ENCODE measurements around the gene TNFRSF21.

Gene TNFRSF21

DNA sequence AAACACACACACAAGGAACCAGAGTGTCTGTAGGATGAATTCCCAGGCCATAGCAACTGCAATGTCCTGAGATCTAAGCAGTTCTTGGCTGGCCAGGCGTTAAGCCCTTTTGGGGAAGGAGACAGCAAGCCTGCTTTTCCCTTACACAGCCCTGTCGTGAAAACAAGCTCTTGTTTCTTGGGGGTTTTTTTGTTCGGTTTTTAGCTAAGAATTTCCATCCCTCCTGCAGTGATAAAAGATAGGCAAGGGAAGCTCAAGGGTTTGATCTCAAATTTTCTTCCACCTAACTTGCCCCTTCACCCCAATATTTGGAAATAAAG lies 1.5 kb downstream of the TNFRSF21 start:
- Histone ChIP-seq H3K4me3 (ENCODE audit: low read depth in 1 of 2, low read length in 1 of 2) (no peak overlapping the region), H3K27me3 (peaks cover 71% of the 10 kb centered on the region), H3K9me3 (no peaks in the 10 kb centered on the region), H3K36me3 (no peaks in the 10 kb centered on the region), H3K4me1 (ENCODE audit: control insufficient read depth in 1 of 2, insufficient read depth in 1 of 2, low read depth in 1 of 2, low read length in 1 of 2) (peaks cover 11 to 14% of the 10 kb centered on the region in 2 experiments), H3K27ac (no peak overlapping the region)
- TF ChIP-seq, protein P1, sequence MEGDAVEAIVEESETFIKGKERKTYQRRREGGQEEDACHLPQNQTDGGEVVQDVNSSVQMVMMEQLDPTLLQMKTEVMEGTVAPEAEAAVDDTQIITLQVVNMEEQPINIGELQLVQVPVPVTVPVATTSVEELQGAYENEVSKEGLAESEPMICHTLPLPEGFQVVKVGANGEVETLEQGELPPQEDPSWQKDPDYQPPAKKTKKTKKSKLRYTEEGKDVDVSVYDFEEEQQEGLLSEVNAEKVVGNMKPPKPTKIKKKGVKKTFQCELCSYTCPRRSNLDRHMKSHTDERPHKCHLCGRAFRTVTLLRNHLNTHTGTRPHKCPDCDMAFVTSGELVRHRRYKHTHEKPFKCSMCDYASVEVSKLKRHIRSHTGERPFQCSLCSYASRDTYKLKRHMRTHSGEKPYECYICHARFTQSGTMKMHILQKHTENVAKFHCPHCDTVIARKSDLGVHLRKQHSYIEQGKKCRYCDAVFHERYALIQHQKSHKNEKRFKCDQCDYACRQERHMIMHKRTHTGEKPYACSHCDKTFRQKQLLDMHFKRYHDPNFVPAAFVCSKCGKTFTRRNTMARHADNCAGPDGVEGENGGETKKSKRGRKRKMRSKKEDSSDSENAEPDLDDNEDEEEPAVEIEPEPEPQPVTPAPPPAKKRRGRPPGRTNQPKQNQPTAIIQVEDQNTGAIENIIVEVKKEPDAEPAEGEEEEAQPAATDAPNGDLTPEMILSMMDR (IDR thresholded peaks at IDR 0.05), result no peak

DNA sequence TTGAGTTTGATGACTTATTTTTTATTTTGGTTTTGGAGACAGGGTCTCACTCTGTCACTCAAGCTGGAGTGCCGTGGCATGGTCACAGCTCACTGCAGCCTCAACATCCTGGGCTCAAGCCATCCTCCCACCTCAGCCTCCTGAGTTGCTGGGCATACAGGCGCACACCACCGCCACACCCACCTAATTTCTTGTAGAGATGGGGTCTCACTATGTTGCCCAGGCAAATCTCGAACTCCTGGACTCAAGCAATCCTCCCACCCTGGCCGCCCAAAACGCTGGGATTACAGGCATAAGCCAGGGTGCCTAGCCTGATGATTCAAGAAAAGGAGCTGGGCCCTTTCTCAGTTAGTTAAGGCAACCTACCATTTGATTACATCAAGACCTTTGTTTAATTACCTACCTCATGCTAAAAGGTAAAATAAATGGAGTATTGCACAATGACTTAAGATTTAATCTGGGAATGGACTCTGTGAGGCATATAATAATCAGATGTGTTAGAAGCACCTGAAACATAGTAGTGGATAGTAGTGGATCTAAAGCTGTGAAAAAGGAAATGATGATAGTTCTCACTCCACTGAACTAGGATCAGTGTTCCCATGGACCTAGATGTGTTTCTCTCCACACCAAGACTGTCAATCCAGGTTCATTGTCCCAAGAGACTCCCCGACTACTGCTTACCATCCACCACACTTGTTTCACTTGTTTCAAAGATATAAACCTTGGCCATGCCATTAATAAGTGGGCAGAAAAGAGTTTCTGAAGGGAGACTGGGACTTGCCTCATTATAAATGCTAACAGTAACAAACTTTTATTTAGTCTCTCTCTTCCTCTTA lies 2.1 kb downstream of the TNFRSF21 start:
- no peak overlapping the region for H3K27ac ChIP-seq

DNA sequence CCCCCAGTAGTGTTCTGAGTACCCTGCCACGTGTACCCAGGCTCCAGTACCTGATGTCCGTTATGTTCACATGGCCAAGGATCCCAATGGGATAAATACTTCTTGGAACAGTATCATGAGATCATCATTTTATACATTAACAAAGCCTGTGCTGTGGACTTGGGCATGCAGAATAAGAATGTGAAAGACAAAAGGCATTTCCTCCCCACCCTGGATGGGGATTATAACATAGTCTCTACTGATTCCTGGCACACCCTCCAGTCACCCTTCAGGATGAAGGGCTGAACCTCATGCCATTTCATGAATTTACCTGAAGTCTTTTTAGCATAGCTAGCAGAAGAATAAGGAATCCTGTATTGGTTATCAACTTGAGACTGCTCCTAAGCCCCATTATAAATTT lies 2.8 kb downstream of the TNFRSF21 start:
- Histone ChIP-seq H3K4me3 (ENCODE audit: low read depth in 1 of 2, low read length in 1 of 2) (no peak overlapping the region), H3K4me1 (ENCODE audit: control insufficient read depth in 1 of 2, insufficient read depth in 1 of 2, low read depth in 1 of 2, low read length in 1 of 2) (peaks cover 11 to 14% of the 10 kb centered on the region in 2 experiments), H3K27me3 (peaks cover 72% of the 10 kb centered on the region), H3K27ac (no peak overlapping the region), H3K36me3 (no peaks in the 10 kb centered on the region), H3K9me3 (no peaks in the 10 kb centered on the region)
- TF ChIP-seq, protein P1 (IDR thresholded peaks at IDR 0.05), result no peak

More for the DNA sequence above, 2.1 kb downstream of the TNFRSF21 start:
- H3K27me3 ChIP-seq, result peaks cover 72% of the 10 kb centered on the region
- H3K9me3 ChIP-seq, result no peaks in the 10 kb centered on the region
- peaks cover 11 to 14% of the 10 kb centered on the region in 2 experiments for H3K4me1 ChIP-seq (ENCODE audit: control insufficient read depth in 1 of 2, insufficient read depth in 1 of 2, low read depth in 1 of 2, low read length in 1 of 2)
- TF ChIP-seq, protein P1 (IDR thresholded peaks at IDR 0.05), result no peak
- H3K36me3 ChIP-seq, result no peaks in the 10 kb centered on the region
- no peak overlapping the region for H3K4me3 ChIP-seq (ENCODE audit: low read depth in 1 of 2, low read length in 1 of 2)

DNA sequence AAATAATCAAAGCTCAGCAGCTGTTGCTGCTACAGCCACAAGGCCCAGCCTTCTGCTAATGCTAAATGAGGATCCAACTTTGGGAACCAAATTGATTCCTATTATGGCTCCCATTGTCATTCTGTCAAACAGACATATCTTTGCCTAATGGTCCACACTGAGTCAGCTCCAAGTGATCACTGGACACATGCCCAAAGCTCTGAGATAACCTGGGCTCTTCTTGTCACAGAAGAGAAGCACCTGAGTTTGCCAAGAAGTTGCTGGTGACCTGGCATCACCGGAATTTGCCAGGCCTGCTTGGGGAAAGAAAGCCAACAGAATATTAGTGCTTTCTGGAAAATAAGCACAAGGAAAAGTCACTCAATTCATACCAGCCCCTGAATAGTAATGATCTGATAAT lies 5.8 kb downstream of the TNFRSF21 start:
- H3K27me3 ChIP-seq, result peaks cover 42% of the 10 kb centered on the region
- H3K4me3 ChIP-seq (ENCODE audit: low read depth in 1 of 2, low read length in 1 of 2), result no peak overlapping the region

DNA sequence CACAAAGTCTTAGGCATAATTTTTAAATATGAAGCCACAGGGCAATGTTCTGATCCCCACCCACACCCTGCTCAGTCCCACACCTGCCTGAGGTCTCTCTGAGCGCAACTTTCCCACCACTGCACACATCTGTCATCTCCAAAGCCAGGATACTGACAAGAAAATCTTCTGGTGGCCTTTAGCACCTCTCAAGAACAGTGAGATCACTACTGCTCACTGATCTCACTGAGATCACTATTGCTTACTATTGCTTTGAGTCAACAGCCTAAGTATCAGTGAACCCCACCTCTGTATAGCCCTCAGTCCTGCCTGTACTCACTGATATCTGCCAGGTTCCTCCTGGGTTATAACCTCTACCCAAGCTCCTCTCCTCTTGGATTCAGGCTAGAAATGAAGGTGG lies 6.4 kb downstream of the TNFRSF21 start:
- peaks cover 37% of the 10 kb centered on the region for H3K27me3 ChIP-seq
- H3K4me3 ChIP-seq (ENCODE audit: low read depth in 1 of 2, low read length in 1 of 2), result no peak overlapping the region
- no peaks in the 10 kb centered on the region for H3K36me3 ChIP-seq
- no peak overlapping the region for H3K27ac ChIP-seq
- TF ChIP-seq, protein P1 (IDR thresholded peaks at IDR 0.05), result no peak
- no peaks in the 10 kb centered on the region for H3K9me3 ChIP-seq
- no peaks in the 10 kb centered on the region for H3K4me1 ChIP-seq (ENCODE audit: control insufficient read depth in 1 of 2, insufficient read depth in 1 of 2, low read depth in 1 of 2, low read length in 1 of 2)

More for the DNA sequence above, 5.8 kb downstream of the TNFRSF21 start:
- TF ChIP-seq, protein P1 (IDR thresholded peaks at IDR 0.05), result no peak
- peaks cover 2 to 4% of the 10 kb centered on the region in 2 experiments for H3K4me1 ChIP-seq (ENCODE audit: control insufficient read depth in 1 of 2, insufficient read depth in 1 of 2, low read depth in 1 of 2, low read length in 1 of 2)
- H3K36me3 ChIP-seq, result no peaks in the 10 kb centered on the region
- H3K9me3 ChIP-seq, result no peaks in the 10 kb centered on the region
- H3K27ac ChIP-seq, result no peak overlapping the region

All from neutrophil (primary cell).